H1 (cell line): ENCODE results near the gene COL8A2.

Experiments used
- BACH1 ChIP-seq: IDR thresholded peaks from 2 replicates; pipeline ENCODE4 v1.6.1; 2012; ENCODE audit warnings: low read length, improper control_type of control experiment
- CTCF ChIP-seq, 3 experiments: IDR thresholded peaks; 1 replicate in 2 of 3; 2 replicates in 1 of 3; pipeline versions ENCODE4 v1.5.1 to v1.6.1; 2011; ENCODE audit warnings: low read length in 3 of 3, mild to moderate bottlenecking in 3 of 3, inconsistent platforms in 2 of 3, low read depth in 1 of 3, moderate library complexity in 1 of 3; ENCODE audit not compliant: insufficient read depth in 1 of 3; ENCODE audit errors: control extremely low read depth in 1 of 3
- GABPA ChIP-seq: IDR thresholded peaks from 2 replicates; pipeline ENCODE4 v1.6.1; 2011; ENCODE audit warnings: mild to moderate bottlenecking, low read length, moderate library complexity, borderline replicate concordance; ENCODE audit not compliant: insufficient read depth
- GTF2F1 ChIP-seq: IDR thresholded peaks from 2 replicates; pipeline ENCODE4 v1.6.1; 2012; ENCODE audit warnings: low read depth, low read length, improper control_type of control experiment, borderline replicate concordance
- POLR2A ChIP-seq, 2 experiments: IDR thresholded peaks; 1 replicate in 1 of 2; 2 replicates in 1 of 2; pipeline ENCODE4 v1.6.1; 2011; ENCODE audit warnings: low read depth in 2 of 2, low read length in 2 of 2, mild to moderate bottlenecking in 2 of 2; ENCODE audit errors: control extremely low read depth in 1 of 2
- SIRT6 ChIP-seq: IDR thresholded peaks from one replicate; pipeline ENCODE4 v1.7.1; 2012; ENCODE audit warnings: low read length, inconsistent platforms
- USF2 ChIP-seq: IDR thresholded peaks from 2 replicates; pipeline ENCODE4 v1.6.1; 2011; ENCODE audit warnings: low read length, improper control_type of control experiment

GRCh38 chr1:36099681-36100341, 25.2 kb downstream of the COL8A2 start:
- peak; percentile 90 to 97 (median 90) for TF ChIP-seq CTCF (IDR thresholded peaks at IDR 0.05; ENCODE audit: control extremely low read depth in 1 of 3, insufficient read depth in 1 of 3, low read depth in 1 of 3, low read length in 3 of 3)
- TF ChIP-seq GTF2F1: no peak
- TF ChIP-seq GABPA: no peak; the same call in 1 of the 2 replicates
- TF ChIP-seq USF2: no peak
- no peak for TF ChIP-seq SIRT6
- TF ChIP-seq BACH1: no peak
- TF ChIP-seq POLR2A (IDR thresholded peaks at IDR 0.05; ENCODE audit: control extremely low read depth in 1 of 2, low read depth in 2 of 2, low read length in 2 of 2): no peak
